NCI-H2171 treated with DMSO at 0.1 percent for 48 hours (cell line): ENCODE results near the gene SARM1.

Experiments used
- DNase-seq: peaks from one replicate; lab custom pipeline; 2025; lab: John Stamatoyannopoulos, UW

SARM1 gene

DNA sequence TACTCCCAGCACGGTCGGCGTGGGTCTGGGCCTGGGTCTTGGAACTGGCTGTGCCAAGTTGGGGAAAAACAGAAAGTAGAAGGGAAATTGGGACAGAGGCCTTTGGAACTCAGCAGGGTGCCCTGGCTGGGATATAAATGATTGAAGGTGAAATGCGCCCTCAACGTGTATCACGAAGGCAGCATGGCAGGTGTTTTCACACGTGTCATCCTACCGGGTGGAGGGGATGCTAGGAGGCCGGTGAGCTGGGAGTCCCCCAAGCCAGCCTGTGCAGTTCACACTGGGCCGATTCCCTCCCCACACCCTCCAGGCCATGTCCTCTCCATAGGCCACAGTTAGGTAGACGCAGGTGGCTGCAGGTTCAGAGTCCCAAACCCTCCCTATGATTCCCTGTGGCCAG lies 30.0 kb upstream of the SARM1 start:
- no peak for DNase-seq

DNA sequence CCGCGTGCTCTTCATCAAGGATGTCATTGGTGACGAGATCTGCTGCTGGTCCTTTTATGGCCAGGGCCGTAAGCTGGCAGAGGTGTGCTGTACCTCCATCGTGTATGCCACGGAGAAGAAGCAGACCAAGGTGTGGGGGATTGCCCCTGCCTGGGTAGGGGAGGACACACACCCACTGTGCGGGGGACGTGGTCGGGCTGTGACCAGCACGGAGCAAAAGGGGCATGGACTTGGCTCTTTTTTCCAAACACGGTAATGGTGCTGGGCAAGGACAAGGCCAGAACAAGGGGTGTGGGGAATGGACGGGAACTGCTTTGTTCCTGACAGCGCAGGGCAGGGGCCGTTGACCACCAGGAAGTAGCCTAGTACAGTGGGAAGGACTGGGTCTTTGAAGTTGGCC lies 29.2 kb upstream of the SARM1 start:
- no peak for DNase-seq

DNA sequence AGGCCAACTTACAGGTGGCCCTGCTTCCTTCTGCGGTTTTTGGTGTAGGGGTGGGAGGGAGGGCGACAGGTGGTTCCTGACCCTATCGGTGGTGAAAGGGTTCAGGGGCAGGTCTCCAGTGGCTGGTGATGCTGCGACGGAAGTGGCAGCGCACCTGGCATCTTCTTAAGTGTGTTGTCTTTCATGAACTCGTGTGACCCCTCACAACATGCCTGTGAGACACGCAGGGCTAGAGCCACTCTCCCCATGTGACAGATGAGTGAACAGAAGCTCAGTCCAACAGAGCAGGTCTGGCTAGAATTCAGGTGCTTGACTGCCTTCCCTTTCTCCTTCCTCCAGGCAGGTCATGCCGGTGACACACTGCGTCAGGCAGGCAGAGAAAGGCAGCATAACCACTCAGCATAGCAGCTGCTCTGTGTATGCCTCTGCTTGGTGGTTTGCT lies 28.0 kb upstream of the SARM1 start:
- no peak for DNase-seq

DNA sequence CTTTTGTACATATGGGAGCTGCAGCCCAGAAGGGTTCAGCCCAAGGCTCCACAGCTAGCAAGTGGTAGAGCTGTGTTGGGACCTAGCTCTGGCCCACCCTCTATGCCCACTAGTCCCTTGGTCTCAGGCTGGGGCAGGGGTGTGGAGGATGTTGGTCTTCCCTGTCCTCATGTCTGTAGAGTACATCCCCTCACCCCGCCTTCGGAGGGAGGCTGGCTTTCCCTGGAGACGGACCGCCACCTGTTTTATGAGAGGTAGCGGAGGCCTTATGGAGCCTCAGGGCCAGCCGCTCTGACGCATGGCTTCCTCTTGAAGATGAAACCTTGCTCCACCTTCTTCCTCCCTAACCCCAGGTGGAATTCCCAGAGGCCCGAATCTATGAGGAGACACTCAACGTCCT lies 27.5 kb upstream of the SARM1 start:
- DNase-seq = no peak

DNA sequence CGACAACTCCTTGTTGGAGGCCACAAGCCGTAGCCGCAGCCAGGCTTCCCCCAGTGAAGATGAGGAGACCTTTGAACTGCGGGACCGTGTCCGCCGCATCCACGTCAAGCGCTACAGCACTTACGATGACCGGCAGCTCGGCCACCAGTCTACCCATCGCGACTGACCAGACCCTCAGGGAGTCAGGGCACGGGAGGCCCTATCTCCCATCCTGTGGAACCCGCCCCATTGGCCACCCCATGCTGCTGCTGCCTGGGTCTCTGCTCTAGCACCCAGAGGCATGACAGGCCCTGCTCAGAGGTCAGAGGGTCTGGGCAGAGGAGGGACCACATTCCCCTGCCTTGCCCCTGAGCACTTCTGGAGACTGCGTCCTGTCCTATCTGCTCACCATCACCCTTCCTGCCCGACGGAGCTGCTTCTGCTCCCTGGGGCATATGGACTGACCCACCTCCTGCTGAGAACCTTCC lies 27.0 kb upstream of the SARM1 start:
- DNase-seq = no peak

DNA sequence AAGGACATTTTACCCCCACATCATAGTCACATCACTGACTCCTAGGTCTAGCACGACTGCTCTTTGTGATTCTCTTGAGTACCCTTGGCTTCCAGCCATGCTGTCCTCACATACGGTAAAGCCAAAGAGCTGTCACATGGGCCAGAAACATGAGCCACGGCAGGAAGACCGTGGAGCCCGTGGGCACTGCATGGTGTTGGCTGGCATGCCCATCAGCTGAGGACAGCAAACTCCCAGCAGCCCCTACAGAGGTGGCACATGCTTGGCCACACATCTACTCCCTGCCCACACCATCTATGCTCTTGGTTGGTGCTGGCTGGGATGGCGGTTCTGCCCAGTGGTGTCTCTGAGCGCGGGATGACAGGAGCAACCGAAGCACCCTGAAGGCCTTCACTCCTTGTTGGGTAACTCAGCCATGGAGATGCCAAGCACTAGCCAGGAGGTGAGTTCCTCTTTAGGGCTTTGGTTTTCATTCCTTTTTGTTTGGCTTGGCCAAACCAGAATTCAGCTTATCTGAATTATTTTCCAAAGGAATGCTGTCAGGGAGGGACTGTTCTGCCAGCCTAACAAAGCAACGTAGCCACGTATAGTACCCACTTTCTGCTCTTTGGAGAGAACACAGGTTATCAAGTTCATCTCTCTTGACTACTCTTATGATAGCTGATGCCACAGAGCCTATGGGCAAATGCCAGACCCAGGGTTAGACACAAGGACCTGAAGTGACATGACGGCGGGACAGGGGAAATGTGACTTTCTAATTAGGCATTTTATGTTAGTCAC lies 25.9 kb upstream of the SARM1 start:
- no peak for DNase-seq

DNA sequence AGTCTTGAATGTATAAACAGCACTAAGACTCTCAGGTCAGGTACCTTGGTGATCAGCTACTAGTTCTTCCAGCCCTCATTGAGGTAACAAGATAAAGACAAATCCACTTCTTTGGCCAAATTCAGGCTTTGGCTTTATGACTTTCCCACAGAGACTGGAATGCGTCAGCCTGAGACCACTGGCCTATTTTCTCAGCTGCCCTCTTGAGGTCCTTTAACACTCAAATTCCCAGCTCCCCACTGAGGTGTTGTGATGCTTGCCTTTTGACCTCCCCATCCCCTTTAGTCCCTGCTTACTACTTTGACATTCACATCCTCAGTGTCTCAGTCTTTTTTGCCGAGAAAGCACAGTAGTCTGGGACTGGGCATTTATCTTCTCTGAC lies 25.3 kb upstream of the SARM1 start:
- DNase-seq = no peak

DNA sequence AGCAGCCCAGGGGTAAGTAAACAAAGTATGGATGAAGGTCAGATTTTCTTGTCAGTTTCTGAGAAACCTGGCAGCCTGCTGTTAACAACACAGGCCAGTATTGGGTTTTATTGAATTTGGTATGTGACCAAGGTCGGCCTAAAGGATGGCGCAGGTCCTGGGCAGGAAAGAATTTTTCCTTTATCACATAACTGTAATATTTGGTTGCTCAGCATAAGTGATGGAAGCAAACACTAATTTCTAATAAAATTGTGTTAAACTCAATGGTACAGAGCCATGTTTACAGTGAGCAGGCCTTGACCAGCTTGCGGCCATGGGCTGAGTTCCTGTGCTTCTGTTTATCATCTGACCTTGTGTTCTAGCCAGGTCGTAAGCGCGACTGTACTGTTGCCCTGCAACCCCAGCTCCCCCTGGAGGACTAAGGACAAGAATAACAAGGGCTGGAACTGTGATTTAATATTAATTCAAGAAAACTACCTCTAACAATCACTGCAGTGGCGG lies 24.7 kb upstream of the SARM1 start:
- no peak for DNase-seq

DNA sequence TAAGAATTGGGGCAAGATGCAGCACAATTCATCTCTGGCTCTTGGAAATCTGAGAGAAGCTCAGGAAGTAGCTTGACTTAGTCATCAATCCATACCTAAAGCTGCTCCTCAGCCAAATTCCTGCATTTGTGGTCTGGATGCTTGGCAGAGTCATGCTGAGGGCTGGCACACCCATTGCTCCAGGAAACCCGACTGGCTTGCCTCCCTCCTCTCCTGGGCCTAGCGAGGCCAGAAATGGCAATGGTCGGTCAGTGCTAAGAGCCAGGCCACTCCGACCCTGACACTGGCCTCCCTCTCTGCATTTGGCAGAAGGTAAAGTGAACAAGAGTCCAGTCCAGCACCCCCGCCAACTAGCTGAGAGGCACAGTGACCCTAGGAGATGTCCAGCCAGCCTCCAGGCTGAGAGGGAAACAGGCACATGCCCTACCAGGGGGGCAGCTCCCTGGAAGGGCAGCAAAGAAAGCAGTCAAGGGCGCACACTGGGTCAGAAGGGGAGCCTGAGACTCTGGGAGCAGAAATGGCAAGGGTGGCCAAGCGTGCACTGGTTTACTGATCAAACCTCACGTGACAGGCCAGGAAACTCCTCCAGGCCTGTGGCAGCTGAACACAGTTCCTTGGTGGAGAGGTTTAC lies 24.1 kb upstream of the SARM1 start:
- no peak for DNase-seq

DNA sequence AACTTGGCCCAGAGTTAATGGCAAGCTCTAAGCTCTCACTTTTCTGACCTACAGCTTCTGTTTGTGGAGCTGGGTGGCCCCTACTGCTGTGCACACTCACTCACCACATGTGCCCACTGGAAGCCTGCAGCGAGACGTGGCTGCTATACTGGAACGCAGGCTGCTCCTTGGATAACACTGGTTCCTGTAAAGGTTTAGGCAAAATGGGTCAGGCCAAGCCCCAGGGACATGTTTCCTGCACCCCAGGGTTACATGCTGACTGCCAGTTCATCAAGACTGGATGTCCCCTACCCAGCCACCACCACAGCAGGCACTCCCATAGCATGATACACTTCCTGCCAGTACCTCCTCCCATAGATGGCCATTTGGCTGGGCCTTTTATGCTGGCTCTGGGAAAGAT lies 22.5 kb upstream of the SARM1 start:
- DNase-seq = no peak

DNA sequence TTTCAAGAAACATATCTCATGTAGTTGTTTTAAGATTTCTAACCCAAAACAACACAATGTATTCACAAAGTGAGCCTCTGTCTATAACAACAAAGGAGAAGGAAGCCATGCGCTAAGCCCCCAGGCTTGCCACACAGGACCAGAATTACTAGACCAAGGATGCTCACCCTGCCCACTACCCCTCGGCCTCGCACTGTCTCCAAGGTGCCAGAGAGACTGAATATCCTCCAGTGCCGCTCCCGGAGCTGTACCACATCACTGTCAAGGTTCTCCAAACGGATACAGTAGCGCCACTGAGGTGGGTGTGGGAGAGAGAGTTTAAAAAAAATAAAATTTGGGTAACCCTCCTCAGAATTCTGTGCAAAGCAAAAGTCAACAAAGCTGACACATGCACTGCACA lies 21.2 kb upstream of the SARM1 start:
- no peak for DNase-seq

DNA sequence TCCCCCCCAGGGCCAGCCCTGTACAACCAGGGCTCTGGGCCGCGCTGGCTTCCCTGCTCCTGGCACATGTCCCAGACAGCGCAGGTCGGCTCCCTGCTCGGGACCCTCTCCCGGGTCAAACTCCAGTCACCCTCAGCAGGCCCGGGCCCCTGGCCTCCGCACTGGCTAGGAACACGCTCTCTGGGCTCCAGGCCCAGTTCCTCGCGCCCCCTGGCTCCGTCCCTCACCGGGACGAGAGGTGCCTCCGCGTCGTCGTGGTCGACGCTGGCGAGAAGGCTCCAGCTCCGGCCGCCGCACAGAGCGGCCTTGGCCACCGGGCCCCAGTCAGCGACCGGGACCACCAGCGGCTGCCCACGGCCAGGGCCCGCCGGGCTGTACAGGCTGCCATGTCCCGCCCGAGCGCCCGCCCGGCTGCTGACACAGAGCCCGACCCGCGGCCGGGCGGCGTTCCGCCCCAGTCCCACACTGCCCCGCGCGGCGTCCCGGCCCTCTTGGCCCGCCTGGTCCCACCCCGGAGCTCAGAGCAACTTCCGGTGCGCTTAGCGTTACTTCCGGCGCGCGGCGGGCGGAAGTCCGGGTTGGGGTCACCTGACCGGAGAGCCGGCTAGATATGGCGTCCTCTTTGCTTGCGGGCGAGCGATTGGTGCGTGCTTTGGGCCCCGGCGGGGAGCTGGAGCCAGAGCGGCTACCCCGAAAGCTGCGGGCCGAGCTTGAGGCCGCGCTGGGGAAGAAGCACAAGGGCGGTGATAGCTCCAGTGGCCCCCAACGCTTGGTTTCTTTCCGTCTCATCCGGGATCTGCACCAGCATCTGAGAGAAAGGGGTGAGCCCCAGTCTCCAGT lies 14.2 kb upstream of the SARM1 start, which contains the start of gene POLDIP2:
Gene POLDIP2 (minus strand): TSS at position 467 of the 840 bp plus-strand sequence. CDS start 79 bp downstream, at position 388.
- peak; percentile 96 for DNase-seq

DNA sequence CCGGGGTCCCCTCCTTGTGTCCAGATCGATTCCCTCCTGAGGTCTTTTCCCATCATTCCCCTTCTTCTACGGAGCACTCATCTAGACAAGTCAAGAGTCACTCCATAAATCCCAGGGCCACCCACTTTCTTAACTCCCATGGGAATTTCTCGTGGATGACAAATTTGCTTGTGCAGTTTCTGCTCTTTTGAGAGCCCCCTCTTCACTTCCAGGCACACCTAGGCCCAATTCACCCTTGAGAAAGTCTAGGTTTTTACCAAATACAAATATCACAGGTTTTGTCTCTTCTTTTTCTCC lies 13.6 kb upstream of the SARM1 start:
- peak; percentile 77 for DNase-seq

DNA sequence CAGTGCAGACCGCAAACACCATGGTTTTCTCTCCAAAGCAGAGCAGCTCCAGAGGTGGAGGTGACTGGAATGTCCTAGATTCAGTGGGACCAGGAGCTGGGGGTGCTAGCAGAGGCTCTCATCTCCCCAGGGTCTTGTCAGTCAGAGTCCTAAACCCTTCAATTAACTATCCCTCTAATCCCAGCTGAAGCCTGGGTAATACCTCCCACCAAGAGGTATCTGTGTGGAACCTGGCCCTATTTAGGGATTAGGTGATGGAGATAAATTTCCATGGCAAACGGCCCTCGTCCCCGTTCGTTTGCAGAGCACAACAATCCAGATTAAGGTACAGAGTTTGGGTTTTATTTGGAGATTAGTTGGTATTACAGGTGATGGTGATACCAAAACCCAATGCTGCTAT lies 8.3 kb upstream of the SARM1 start:
- no peak for DNase-seq

DNA sequence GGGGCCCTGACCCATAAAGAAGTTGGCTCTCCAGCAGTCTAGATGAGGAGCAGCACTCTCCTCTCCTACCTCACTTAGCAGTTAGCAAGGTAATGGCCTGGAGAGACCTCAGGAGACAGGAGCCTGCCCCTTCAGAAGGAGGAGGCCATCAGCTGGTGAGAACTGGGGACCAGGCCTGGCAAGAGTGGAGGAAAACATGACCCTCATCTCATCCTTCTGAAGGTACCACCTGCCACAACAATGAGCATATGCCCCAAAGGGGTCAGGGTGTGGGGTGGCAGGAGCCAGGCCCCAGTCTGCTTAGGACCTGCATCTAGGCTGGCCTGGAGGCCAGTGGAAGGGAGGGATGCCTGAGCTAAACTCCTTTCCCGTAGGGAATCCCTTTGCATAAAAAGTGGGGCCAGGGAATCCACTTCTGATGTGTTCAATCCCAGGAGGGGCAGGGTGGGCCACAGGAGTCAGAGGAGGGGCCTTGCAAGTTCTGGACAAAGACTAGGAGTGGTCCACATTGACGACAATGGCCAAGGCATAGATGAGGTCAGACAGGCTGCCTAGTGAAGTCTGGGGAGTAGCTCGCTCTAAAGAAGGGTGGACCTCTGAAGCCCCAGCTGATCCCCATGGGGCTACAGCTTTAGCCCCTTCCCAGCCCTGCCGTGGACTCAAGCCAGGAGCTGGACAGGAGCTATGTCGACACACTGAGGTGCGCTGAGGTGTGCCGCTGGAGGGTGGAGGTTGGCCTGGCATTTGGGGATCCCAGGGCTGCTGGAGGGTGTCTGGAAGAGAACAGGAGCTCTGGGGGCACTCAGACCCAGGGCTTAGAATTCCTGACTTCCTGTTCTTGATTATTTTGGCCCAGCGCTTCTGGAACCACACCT lies 7.5 kb upstream of the SARM1 start:
- DNase-seq = no peak

DNA sequence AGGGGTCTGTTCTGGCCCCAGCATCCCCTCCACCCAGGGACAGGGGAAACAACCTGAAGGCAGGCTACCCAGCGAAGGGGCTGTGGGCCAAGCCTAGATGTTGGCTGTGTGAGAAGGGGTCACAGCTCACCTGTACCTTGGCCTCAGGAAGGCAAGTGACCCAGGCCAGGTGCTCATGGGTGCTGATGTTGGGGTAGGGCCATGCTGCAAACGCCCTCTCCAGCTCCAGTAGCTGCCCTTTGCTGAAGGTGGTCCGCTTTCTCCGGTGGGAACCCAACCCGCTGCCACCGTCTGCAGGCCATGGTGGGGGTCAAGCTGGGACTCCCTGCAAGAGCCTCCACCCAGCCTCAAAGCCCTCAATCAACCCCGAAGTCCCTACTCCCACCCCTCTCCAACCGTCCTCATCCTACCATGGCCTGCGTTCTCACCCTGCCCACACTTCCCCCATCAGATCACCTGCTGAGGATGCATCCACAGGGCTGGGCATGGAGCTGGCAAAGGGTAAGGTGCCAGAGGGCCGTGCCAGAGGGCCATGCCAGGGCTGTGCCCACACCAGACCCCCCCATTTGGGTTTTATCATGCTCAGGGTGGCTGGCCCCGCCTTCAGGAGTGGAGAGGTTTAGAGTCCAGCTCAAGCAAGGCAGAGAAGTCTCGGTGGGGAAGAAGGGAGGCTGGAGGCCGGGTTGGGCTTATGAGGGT lies 6.7 kb upstream of the SARM1 start, which contains the start of gene SEBOX:
Gene SEBOX (minus strand): TSS at position 535 of the 699 bp plus-strand sequence. CDS start 48 bp downstream, at position 487.
- DNase-seq = no peak

DNA sequence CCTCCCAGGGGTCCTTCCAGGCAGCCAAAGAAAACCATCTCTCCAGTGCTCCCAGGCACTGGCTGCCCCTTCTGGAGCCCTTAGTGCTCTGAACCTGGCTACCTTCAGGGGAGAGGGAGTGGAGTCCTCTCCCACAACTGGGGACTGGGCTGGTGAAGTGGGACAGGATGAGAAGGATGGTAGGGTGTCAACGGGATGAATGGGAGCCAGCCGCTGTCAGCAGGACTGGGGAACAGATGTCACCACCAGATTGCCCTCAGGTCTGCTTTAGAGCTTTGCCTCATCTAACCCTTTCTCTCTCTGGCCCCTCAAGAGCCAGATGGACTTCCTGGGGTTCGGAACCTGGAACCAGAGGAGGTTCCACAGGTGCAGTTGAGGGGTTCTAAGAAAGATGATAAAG lies 6.0 kb upstream of the SARM1 start:
- peak; percentile 68 for DNase-seq

DNA sequence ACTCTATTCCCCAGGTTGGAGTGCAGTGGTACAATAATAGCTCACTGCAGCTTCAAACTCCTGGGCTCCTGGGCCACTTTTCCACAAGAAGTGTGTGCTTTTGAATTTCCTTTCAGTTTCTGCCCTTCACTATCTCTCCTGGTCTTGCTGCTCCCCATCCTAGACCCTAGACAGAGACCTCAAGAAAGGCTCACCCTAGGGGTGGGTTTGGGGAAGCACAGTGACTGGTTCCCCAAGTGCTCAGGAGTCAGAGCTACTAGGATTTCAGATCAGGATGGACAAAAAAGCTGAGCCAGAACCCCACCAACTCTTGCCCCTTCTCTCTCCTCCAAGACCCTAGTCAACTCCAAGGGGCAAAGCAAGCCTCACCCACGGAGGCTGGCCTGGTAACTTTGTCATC lies 4.9 kb upstream of the SARM1 start:
- no peak for DNase-seq

DNA sequence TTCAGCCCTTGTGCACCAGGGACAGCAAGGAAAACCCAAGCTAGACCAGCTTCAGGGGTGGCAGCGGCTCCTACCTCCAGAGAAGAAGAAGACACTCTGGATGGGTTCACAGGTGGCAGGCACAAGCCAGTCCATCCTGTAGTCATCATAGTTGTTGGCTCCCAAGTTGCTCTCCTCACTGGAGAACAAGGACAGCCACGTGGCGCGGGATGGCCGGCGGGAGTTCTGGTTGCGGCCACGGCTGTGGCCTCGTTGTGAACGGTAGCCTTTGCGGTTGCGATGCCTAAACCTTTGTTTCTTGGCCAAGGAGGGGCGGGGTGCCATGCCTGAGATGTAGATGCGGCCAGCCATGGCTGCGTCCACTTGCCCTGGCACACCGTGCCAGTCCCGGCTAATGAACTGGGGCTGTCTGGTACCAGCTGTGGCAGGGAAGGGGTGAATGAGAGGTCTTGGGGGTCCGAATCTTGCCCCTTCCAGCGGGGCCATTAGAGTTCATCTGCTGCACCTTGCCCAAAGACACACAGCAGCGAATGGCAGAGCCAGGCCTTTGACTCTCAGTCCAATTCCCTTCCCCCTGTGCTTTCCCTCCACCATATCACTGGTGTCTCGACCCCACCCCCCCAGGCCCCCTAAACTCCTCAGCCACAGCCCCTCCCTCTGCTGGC lies 3.7 kb upstream of the SARM1 start:
- DNase-seq = no peak

DNA sequence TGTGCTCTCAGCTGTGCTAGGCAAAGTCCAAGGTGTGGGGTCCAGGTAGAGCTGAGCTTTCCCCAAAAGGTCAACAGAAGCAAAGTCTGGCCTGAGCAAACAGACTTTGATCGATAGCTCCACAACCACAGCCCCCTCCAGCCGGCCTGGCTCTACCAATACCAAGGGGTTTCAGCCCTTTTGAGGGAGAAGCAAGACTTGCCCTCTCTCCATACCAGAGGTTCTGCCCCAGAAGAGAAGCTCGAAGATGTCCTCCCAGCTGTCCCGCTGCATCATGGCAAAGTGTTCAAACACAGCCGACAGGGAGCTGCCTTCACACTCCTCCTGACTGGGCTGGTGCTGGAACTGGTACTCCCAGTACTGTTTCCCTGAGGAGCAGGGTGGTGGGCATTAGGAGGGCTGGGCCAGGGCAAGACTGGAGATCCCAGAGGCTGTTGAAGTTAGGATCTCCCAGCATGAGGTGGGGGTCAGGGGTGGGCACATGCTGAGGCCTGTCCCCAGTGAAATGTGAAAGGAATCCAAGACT lies 3.1 kb upstream of the SARM1 start:
- no peak for DNase-seq
